Natural killer cell (primary cell): ENCODE results near the gene TCF23. TPM values are rescaled to one million over a fixed set of nuclear protein-coding genes. Genes with fewer than 3 reads are reported as not detected.

ENCODE experiments used
- ATAC-seq, 3 donors: fragments of 150-1000 bp in 2 of 3; fragments of 200-7000 bp in 1 of 3; cut with Tn5 transposase; 1 replicate in 1 of 3; 2 replicates in 2 of 3; pipeline ENCODE4 v1.10.0; 2021; ENCODE audit warnings: mild to moderate bottlenecking in 2 of 3, moderate library complexity in 2 of 3
- DNase-seq, 2 donors: peaks; one replicate each; pipeline versions ENCODE4 v3.0.0 to v3.0.0-alpha.2; 2013 to 2021; ENCODE audit warnings: mixed read lengths in 1 of 2
- H3K27ac ChIP-seq: one replicate; pipeline ENCODE4 v1.5.1; 2013; ENCODE audit warnings: mild to moderate bottlenecking, low read length
- H3K27me3 ChIP-seq: one replicate; pipeline ENCODE4 v1.6.1; 2013; ENCODE audit warnings: low read length; ENCODE audit not compliant: control insufficient read depth, insufficient read depth
- H3K36me3 ChIP-seq: one replicate; pipeline ENCODE4 v1.6.1; 2013; ENCODE audit warnings: low read length; ENCODE audit not compliant: control insufficient read depth, insufficient read depth
- H3K4me1 ChIP-seq: one replicate; pipeline ENCODE4 v1.6.1; 2013; ENCODE audit warnings: low read length; ENCODE audit not compliant: control insufficient read depth, insufficient read depth
- H3K4me3 ChIP-seq: one replicate; pipeline ENCODE4 v1.5.1; 2013; ENCODE audit warnings: low read length
- H3K9me3 ChIP-seq: one replicate; pipeline ENCODE4 v1.6.1; 2013; ENCODE audit warnings: low read length; ENCODE audit not compliant: control insufficient read depth, insufficient read depth
- H3K27ac Mint-ChIP-seq, 2 donors: one replicate each; pipeline ENCODE4 v1.8.0; 2022; ENCODE audit warnings: mild to moderate bottlenecking in 2 of 2, mixed read lengths in 2 of 2, moderate library complexity in 1 of 2
- H3K27me3 Mint-ChIP-seq, 2 donors: one replicate each; pipeline ENCODE4 v1.8.0; 2022; ENCODE audit warnings: low read depth in 2 of 2, mixed read lengths in 2 of 2
- H3K36me3 Mint-ChIP-seq: one replicate; pipeline ENCODE4 v1.8.0; 2022; ENCODE audit warnings: mixed read lengths
- H3K4me1 Mint-ChIP-seq, 2 donors: one replicate each; pipeline ENCODE4 v1.8.0; 2022; ENCODE audit warnings: mixed read lengths in 2 of 2
- H3K4me3 Mint-ChIP-seq: one replicate; pipeline ENCODE4 v1.8.0; 2022; ENCODE audit warnings: mild to moderate bottlenecking, moderate library complexity, mixed read lengths
- H3K9me3 Mint-ChIP-seq, 2 donors: one replicate each; pipeline ENCODE4 v1.8.0; 2022; ENCODE audit warnings: mixed read lengths in 2 of 2
- CTCF ChIP-seq: fragments of 200-600 bp; IDR thresholded peaks from one replicate; pipeline ENCODE4 v1.8.0; 2022; ENCODE audit warnings: antibody characterized with exemption
- WGBS: methylation state at CpG from one replicate; pipeline ENCODE4 v1.1.7; 2013; ENCODE audit warnings: missing lambda C conversion rate; ENCODE audit not compliant: insufficient coverage; 5-methylcytosine and 5-hydroxymethylcytosine counted together
- intact Hi-C: fragments of 100-400 bp; cut with micrococcal nuclease; formaldehyde crosslinking; loops from one replicate; pipeline ENCODE4 v1.14.2; 2022
- total RNA-seq, 4 donors: library from RNA; stranded (reverse); fragments of 120-200 nt in 1 of 4; gene quantifications; one replicate each; pipeline versions ENCODE4 v1.2.3 to v1.2.4, GENCODE V29; 2013 to 2022

Gene TCF23
- not detected for total RNA-seq
- total RNA-seq (2013): not detected

DNA sequence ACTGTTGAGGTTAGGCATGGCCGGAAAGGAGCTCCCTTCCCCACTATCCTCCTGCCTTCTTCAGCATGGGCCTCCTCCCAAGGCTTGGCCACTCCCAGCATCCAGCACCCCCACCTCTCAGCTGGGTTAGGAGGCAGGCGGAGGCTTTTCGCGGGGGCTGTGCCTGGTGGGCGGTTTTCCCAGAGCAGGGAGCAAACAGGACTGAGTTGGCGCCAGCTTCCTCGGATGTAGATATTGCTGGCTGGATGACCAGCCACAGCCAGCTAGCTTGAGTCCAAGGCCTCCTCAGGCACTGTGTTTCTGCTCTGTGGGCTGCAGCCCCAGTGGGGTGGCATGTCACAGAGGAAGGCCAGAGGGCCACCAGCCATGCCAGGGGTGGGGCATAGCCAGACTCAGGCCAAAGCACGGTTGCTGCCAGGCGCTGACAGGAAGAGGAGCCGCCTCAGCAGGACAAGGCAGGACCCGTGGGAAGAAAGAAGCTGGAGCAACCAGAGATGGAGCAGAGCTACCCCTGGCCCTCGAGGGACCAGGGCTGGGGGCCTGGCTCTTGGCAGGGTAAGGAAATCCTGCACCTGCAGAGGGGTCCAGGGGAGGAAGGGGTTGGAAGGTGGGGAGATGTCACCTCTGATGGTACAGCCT, at the start of gene TCF23:
TSS of gene TCF23 (plus strand) at position 204 of the 639 bp plus-strand sequence. CDS start at position 334, 130 bp downstream.
- H3K27ac Mint-ChIP-seq: no peak within 1 kb of the TSS
- no peaks in the 10 kb centered on the region for H3K36me3 Mint-ChIP-seq
- DNase-seq (no peak), ATAC-seq (no peak)
- WGBS: 88% methylated on average over 12 of the region's 12 CpGs
- H3K4me3 ChIP-seq: no peak within 1 kb of the TSS
- H3K36me3 ChIP-seq: no peaks in the 10 kb centered on the region
- H3K4me1 ChIP-seq: no peaks in the 10 kb centered on the region
- no peak within 1 kb of the TSS for H3K4me3 Mint-ChIP-seq
- H3K27me3 ChIP-seq: no peaks in the 10 kb centered on the region
- H3K27me3 Mint-ChIP-seq: peaks cover 13 to 17% of the 10 kb centered on the region in 2 donors
- H3K4me1 Mint-ChIP-seq: no peaks in the 10 kb centered on the region
- H3K9me3 Mint-ChIP-seq: no peaks in the 10 kb centered on the region
- no peak for TF ChIP-seq CTCF
- no peaks in the 10 kb centered on the region for H3K9me3 ChIP-seq
- intact Hi-C loops: no loop called here
- no peak within 1 kb of the TSS for H3K27ac ChIP-seq

DNA sequence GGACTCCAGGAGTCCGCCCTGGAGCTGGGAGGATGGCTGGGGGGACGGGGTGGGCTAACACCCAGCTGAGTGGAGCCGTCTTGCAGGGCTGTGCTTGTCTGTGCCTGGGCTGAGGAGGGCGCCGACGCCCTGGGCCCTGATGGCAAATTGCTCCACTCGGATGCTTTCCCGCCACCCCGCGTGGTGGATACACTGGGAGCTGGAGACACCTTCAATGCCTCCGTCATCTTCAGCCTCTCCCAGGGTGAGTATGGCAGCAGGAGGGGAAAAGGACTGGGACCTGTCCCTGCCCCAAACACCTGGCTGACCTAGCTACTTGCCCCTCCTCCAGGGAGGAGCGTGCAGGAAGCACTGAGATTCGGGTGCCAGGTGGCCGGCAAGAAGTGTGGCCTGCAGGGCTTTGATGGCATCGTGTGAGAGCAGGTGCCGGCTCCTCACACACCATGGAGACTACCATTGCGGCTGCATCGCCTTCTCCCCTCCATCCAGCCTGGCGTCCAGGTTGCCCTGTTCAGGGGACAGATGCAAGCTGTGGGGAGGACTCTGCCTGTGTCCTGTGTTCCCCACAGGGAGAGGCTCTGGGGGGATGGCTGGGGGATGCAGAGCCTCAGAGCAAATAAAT, 49.4 kb upstream of the TCF23 start:
- WGBS: 96% methylated on average over 19 of the region's 19 CpGs
- Histone ChIP-seq H3K27ac (no peak overlapping the region), H3K4me3 (no peak overlapping the region), H3K9me3 (no peaks in the 10 kb centered on the region), H3K27me3 (no peaks in the 10 kb centered on the region), H3K4me1 (peaks cover 9% of the 10 kb centered on the region), H3K36me3 (no peaks in the 10 kb centered on the region)
- intact Hi-C loops: no loop called here
- TF ChIP-seq CTCF: no peak
- ATAC-seq (no peak), DNase-seq (no peak)
- Mint-ChIP-seq H3K4me1 (peaks cover 0 to 16% of the 10 kb centered on the region in 2 donors), H3K4me3 (no peak overlapping the region), H3K27me3 (peaks cover 0 to under 1% of the 10 kb centered on the region in 2 donors), H3K9me3 (no peaks in the 10 kb centered on the region), H3K36me3 (no peaks in the 10 kb centered on the region), H3K27ac (no peak overlapping the region)

DNA sequence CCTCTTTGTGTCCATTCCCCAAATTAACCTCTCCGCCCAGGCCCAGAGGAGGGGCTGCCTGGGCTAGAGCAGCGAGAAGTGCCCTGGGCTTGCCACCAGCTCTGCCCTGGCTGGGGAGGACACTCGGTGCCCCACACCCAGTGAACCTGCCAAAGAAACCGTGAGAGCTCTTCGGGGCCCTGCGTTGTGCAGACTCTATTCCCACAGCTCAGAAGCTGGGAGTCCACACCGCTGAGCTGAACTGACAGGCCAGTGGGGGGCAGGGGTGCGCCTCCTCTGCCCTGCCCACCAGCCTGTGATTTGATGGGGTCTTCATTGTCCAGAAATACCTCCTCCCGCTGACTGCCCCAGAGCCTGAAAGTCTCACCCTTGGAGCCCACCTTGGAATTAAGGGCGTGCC, 48.8 kb upstream of the TCF23 start:
- peaks cover 0 to 16% of the 10 kb centered on the region in 2 donors for H3K4me1 Mint-ChIP-seq
- Histone ChIP-seq H3K36me3 (no peaks in the 10 kb centered on the region), H3K4me3 (no peak overlapping the region), H3K27me3 (no peaks in the 10 kb centered on the region), H3K4me1 (peaks cover 9% of the 10 kb centered on the region), H3K9me3 (no peaks in the 10 kb centered on the region), H3K27ac (no peak overlapping the region)
- H3K4me3 Mint-ChIP-seq: no peak overlapping the region
- peaks cover 0 to 2% of the 10 kb centered on the region in 2 donors for H3K27me3 Mint-ChIP-seq
- WGBS: 93% methylated on average over 10 of the region's 10 CpGs
- H3K36me3 Mint-ChIP-seq: no peaks in the 10 kb centered on the region
- no peak for TF ChIP-seq CTCF
- no peak overlapping the region for H3K27ac Mint-ChIP-seq
- DNase-seq (no peak), ATAC-seq (no peak)
- no peaks in the 10 kb centered on the region for H3K9me3 Mint-ChIP-seq
- intact Hi-C loops: no loop called here
